BLaER1 treated with 17β-estradiol and CSF1 and Interleukin-3, amounts not matched to agents 10 nM and 100 nM (cell line): Measurements from ENCODE around the gene CLCF1.
A peak's percentile ranks its signal among the peaks of the same experiment; 100 is the strongest.
"Not testable (repeated sequence)": the region's sequence is repeated elsewhere in the genome, so short reads cannot be mapped to it uniquely, and the experiment has no call there.

Experiments used
- H3K27ac ChIP-seq, 11 experiments: shearing (Covaris generic); formaldehyde crosslinking; 2 replicates each; pipeline ENCODE4 v1.8.1; 2022
- H3K27me3 ChIP-seq, 11 experiments: shearing (Covaris generic); formaldehyde crosslinking; 2 replicates each; pipeline ENCODE4 v1.8.1; 2022
- H3K36me3 ChIP-seq, 11 experiments: shearing (Covaris generic); formaldehyde crosslinking; 2 replicates each; pipeline ENCODE4 v1.8.1; 2022
- H3K4me1 ChIP-seq, 10 experiments: shearing (Covaris generic); formaldehyde crosslinking; 2 replicates each; pipeline ENCODE4 v1.8.1; 2022
- H3K4me2 ChIP-seq, 11 experiments: shearing (Covaris generic); formaldehyde crosslinking; 2 replicates each; pipeline ENCODE4 v1.8.1; 2022
- H3K4me3 ChIP-seq, 10 experiments: shearing (Covaris generic); formaldehyde crosslinking; 2 replicates each; pipeline ENCODE4 v1.8.1; 2022
- H3K9ac ChIP-seq, 11 experiments: shearing (Covaris generic); formaldehyde crosslinking; 2 replicates each; pipeline ENCODE4 v1.8.1; 2022
- H3K9me3 ChIP-seq, 11 experiments: shearing (Covaris generic); formaldehyde crosslinking; replicated peaks in 1 of 11; 2 replicates each; pipeline ENCODE4 v1.8.1; 2022
- H4K20me1 ChIP-seq, 11 experiments: shearing (Covaris generic); formaldehyde crosslinking; 2 replicates each; pipeline ENCODE4 v1.8.1; 2022
- Cebpa-rat ChIP-seq, 11 experiments: shearing (Covaris generic); IDR thresholded peaks; 2 replicates each; pipeline ENCODE4 v1.8.1; 2022

CLCF1 gene

DNA sequence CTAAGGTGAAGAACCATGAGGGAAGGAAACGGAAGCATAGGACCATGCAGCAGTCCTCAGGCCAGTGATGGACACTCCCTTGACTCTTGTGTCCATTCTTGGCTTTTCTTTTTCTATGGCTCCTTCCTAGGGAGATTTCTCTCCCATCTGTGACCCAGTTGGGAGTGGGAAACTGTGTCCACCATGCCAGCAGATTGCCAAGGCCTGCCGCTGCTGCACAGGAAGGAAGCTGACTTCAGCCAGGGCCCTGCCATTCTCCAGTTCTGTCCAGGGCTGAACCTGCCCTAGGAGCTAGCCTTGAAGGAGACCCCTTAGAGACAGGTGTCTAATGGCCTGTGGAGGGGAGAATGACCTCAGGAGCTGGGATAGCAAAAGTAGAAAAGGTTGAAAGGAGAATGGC lies 52.7 kb downstream of the CLCF1 start:
- no peaks in the 10 kb centered on the region for H4K20me1 ChIP-seq
- no peak overlapping the region for H3K4me3 ChIP-seq
- H3K27me3 ChIP-seq = peaks cover 0 to 8% (median 0%) of the 10 kb centered on the region in 11 experiments; a peak in 6 of 22 replicates
- H3K27ac ChIP-seq = no peak overlapping the region
- peaks cover 0 to 7% (median 0%) of the 10 kb centered on the region in 11 experiments; a peak in 2 of 22 replicates for H3K36me3 ChIP-seq
- no peak overlapping the region for H3K9ac ChIP-seq
- no peaks in the 10 kb centered on the region for H3K9me3 ChIP-seq
- no peak for TF ChIP-seq Cebpa-rat (IDR thresholded peaks at IDR 0.05)
- peaks cover 16 to 34% (median 24%) of the 10 kb centered on the region in 10 experiments for H3K4me1 ChIP-seq
- H3K4me2 ChIP-seq = peak overlapping the region in 1 of 11 experiments; percentile 10; a peak in 1 of 22 replicates

GRCh38 chr11:67320011-67320410 lies 53.4 kb downstream of the CLCF1 start:
- Histone ChIP-seq H4K20me1 (no peaks in the 10 kb centered on the region), H3K36me3 (peaks cover 0 to 7% (median 0%) of the 10 kb centered on the region in 11 experiments; a peak in 1 of 22 replicates), H3K4me1 (peaks cover 16 to 38% (median 28%) of the 10 kb centered on the region in 10 experiments), H3K9me3 (no peaks in the 10 kb centered on the region), H3K27ac (no peak overlapping the region), H3K9ac (no peak overlapping the region), H3K27me3 (peaks cover 0 to 8% (median 0%) of the 10 kb centered on the region in 11 experiments; a peak in 6 of 22 replicates), H3K4me2 (no peak overlapping the region), H3K4me3 (no peak overlapping the region)
- TF ChIP-seq Cebpa-rat (IDR thresholded peaks at IDR 0.05) = no peak

GRCh38 chr11:67318876-67319275 lies 54.5 kb downstream of the CLCF1 start:
- Histone ChIP-seq H3K4me1 (peaks cover 20 to 40% (median 33%) of the 10 kb centered on the region in 10 experiments), H3K4me2 (peak overlapping the region; percentile 95 to 100 (median 99)), H3K9ac (peak overlapping the region in 2 of 11 experiments; percentile 82 to 83; a peak in 4 of 22 replicates), H3K4me3 (peak overlapping the region in 3 of 10 experiments; percentile 69 to 78 (median 71); a peak in 2 of 20 replicates)
- H3K27me3 ChIP-seq, H4K20me1 ChIP-seq, H3K27ac ChIP-seq, H3K36me3 ChIP-seq, H3K9me3 ChIP-seq: not testable (repeated sequence)

GRCh38 chr11:67317888-67318555 lies 55.4 kb downstream of the CLCF1 start:
- H3K9ac ChIP-seq = peak overlapping the region; percentile 68 to 83 (median 79)
- H3K4me2 ChIP-seq = peak overlapping the region; percentile 95 to 100 (median 99)
- H3K4me3 ChIP-seq = peak overlapping the region; percentile 69 to 85 (median 78)
- H3K27me3 ChIP-seq = peaks cover 0 to 8% (median 0%) of the 10 kb centered on the region in 11 experiments; a peak in 6 of 22 replicates
- H3K4me1 ChIP-seq = peaks cover 21 to 49% (median 38%) of the 10 kb centered on the region in 10 experiments
- no peaks in the 10 kb centered on the region for H4K20me1 ChIP-seq
- no peak for TF ChIP-seq Cebpa-rat (IDR thresholded peaks at IDR 0.05)
- peaks cover 0 to 8% (median 0%) of the 10 kb centered on the region in 11 experiments; a peak in 4 of 22 replicates for H3K36me3 ChIP-seq
- no peaks in the 10 kb centered on the region for H3K9me3 ChIP-seq
- peak overlapping the region in 9 of 11 experiments; percentile 6 to 83 (median 74); a peak in 11 of 22 replicates for H3K27ac ChIP-seq

DNA sequence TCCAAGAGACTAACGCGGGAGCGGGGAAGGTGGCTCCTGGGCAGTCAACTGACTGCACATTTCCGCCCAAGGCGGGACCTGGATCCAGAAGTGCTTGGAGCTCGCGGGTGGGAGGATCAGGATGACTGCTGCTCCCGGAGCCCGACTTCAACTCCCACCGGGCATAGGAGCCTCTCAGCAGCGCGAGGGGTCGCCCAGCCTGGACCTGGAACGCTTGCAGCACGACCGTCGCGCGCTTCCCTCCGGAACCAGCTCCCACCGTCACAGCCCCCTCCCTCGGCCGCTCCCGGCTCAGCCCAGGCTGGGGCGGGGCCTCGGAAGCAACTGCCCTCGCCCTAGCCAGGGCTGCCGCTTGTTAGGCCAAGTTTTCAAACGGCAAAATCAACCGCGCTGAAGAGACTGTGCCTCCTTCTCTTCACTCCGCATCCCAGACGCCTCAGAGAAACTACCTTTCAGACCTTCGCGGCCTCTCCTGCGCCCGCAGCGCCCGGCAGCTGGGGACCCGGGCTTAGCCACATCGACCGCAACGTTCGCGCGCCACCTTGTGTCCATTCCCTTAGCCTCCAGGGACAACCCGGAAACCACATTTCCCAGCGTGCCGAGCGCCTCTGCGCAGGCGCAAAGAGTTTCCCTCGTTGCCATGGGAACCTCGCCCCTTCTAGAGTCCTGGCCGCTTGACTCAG lies 56.1 kb downstream of the CLCF1 start:
- Histone ChIP-seq H4K20me1 (peaks cover 0 to 6% (median 0%) of the 10 kb centered on the region in 11 experiments; a peak in 2 of 22 replicates), H3K9me3 (no peaks in the 10 kb centered on the region), H3K4me2 (peak overlapping the region; percentile 95 to 100 (median 99)), H3K36me3 (peaks cover 0 to 15% (median 0%) of the 10 kb centered on the region in 11 experiments; a peak in 5 of 22 replicates), H3K27me3 (peaks cover 0 to 8% (median 0%) of the 10 kb centered on the region in 11 experiments; a peak in 6 of 22 replicates), H3K4me3 (peak overlapping the region; percentile 69 to 85 (median 78)), H3K4me1 (peaks cover 28 to 55% (median 45%) of the 10 kb centered on the region in 10 experiments), H3K9ac (peak overlapping the region; percentile 68 to 83 (median 79)), H3K27ac (peak overlapping the region; percentile 37 to 83 (median 75); a peak in 21 of 22 replicates)
- TF ChIP-seq Cebpa-rat (IDR thresholded peaks at IDR 0.05) = no peak

DNA sequence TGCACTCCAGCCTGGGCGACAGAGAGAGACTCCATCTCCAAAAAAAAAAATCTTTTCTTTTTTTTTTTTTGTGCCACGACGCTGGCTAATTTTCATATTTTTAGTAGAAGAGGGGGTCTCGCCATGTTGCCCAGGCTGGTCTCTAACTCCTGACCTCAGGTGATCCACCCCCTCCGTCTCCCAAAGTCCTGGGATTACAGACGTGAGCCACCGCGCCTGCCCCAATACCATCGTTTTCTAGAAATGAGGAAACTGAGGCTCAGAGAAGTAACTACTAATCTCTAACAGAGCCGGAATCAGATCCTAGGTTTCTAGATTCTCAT lies 56.6 kb downstream of the CLCF1 start:
- no peak for TF ChIP-seq Cebpa-rat (IDR thresholded peaks at IDR 0.05)
- H4K20me1 ChIP-seq = peaks cover 0 to 10% (median 0%) of the 10 kb centered on the region in 11 experiments; a peak in 4 of 22 replicates
- peak overlapping the region; percentile 68 to 83 (median 79) for H3K9ac ChIP-seq
- H3K4me1 ChIP-seq = peaks cover 31 to 60% (median 49%) of the 10 kb centered on the region in 10 experiments
- peak overlapping the region; percentile 37 to 83 (median 75); a peak in 21 of 22 replicates for H3K27ac ChIP-seq
- H3K27me3 ChIP-seq = peaks cover 0 to 8% (median 0%) of the 10 kb centered on the region in 11 experiments; a peak in 6 of 22 replicates
- H3K4me3 ChIP-seq = peak overlapping the region; percentile 69 to 85 (median 78)
- peaks cover under 1 to 18% (median 2%) of the 10 kb centered on the region in 11 experiments; a peak in 14 of 22 replicates for H3K36me3 ChIP-seq
- H3K4me2 ChIP-seq = peak overlapping the region; percentile 95 to 100 (median 99)
- H3K9me3 ChIP-seq = no peaks in the 10 kb centered on the region

DNA sequence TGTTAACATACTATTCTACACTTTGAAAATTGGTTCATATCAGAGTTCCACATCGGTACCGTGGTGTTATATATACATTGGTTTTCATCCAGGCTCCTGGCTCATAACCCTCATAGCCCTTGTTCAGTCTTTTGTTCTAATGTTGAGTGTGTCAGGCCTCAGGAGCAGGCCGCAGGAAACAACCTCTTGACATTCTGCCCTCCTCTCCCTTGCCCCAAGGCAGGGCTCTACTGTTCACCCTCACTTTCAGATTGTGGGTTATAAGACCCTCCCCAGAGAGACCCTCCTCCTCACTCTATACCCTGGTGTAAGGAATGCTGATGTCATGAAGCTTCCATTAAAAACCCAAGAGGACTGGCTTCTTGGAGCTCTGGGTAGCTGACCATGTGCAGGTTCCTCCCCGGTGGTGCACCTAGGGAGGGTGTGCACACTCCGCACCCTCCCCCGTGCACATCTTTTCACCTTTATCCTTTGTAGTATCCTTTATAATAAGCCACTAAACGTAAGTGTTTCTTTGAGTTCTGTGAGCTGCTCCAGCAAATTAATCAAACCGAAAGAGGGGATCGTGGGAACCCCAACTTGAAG lies 58.0 kb downstream of the CLCF1 start:
- peaks cover 0 to 8% (median 0%) of the 10 kb centered on the region in 11 experiments; a peak in 6 of 22 replicates for H3K27me3 ChIP-seq
- peaks cover 0 to 24% (median 0%) of the 10 kb centered on the region in 11 experiments; a peak in 7 of 22 replicates for H4K20me1 ChIP-seq
- peaks cover 35 to 75% (median 55%) of the 10 kb centered on the region in 10 experiments for H3K4me1 ChIP-seq
- H3K4me3 ChIP-seq = no peak overlapping the region
- peaks cover 15 to 33% (median 16%) of the 10 kb centered on the region in 11 experiments; a peak in 19 of 22 replicates for H3K36me3 ChIP-seq
- no peak overlapping the region for H3K9ac ChIP-seq
- no peak for TF ChIP-seq Cebpa-rat (IDR thresholded peaks at IDR 0.05)
- no peak overlapping the region for H3K27ac ChIP-seq
- H3K4me2 ChIP-seq = peak overlapping the region in 1 of 11 experiments; percentile 13; a peak in 3 of 22 replicates
- no peaks in the 10 kb centered on the region for H3K9me3 ChIP-seq

DNA sequence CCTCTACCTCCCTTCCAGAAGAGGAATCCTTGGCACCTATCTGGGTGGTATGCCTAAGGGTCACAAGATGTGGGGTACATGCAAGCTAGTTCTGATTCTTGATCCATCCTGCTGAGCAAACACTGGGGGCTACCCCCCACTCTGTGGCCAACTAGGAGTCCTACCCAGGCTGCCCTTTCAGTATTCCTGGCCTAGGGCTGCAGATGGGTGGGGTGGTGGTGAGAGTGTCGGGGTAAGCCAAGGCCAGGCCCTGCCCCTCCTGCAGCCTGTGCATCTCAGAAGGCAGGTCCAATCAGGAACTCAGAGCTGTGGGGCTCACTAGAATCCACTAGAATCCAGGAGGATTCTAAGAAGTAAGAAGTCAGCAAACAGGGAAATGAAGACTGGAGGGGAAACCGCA lies 59.2 kb downstream of the CLCF1 start:
- no peak overlapping the region for H3K4me3 ChIP-seq
- no peak for TF ChIP-seq Cebpa-rat (IDR thresholded peaks at IDR 0.05)
- H3K27me3 ChIP-seq = peaks cover 0 to 8% (median 0%) of the 10 kb centered on the region in 11 experiments; a peak in 6 of 22 replicates
- H3K9me3 ChIP-seq = no peaks in the 10 kb centered on the region
- H3K27ac ChIP-seq = no peak overlapping the region
- peaks cover 34 to 83% (median 56%) of the 10 kb centered on the region in 10 experiments for H3K4me1 ChIP-seq
- H3K4me2 ChIP-seq = peak overlapping the region in 2 of 11 experiments; percentile 22 to 33; a peak in 4 of 22 replicates
- H3K9ac ChIP-seq = no peak overlapping the region; a peak in 1 of 22 replicates
- H4K20me1 ChIP-seq = peaks cover 0 to 36% (median 3%) of the 10 kb centered on the region in 11 experiments; a peak in 9 of 22 replicates
- H3K36me3 ChIP-seq = peaks cover 27 to 45% (median 28%) of the 10 kb centered on the region in 11 experiments
